ENCODE results near the gene ADAMTS9.

- TF ChIP-seq CTCF (IDR thresholded peaks at IDR 0.05; ENCODE audit: insufficient read depth, low read length) (no peak), GABPA (IDR thresholded peaks at IDR 0.05; ENCODE audit: low read depth) (no peak), POLR2AphosphoS5 (IDR thresholded peaks at IDR 0.05; ENCODE audit: low read depth) (no peak), REST (IDR thresholded peaks at IDR 0.05; ENCODE audit: insufficient replicate concordance, low read depth) (no peak)
Observed at GRCh38 chr3:64644483-64644882, 43.3 kb downstream of the ADAMTS9 start.
